ENCODE data around the gene PLCB4.
"Not testable (repeated sequence)": the region's sequence is repeated elsewhere in the genome, so short reads cannot be mapped to it uniquely, and the experiment has no call there.

The PLCB4 gene

DNA sequence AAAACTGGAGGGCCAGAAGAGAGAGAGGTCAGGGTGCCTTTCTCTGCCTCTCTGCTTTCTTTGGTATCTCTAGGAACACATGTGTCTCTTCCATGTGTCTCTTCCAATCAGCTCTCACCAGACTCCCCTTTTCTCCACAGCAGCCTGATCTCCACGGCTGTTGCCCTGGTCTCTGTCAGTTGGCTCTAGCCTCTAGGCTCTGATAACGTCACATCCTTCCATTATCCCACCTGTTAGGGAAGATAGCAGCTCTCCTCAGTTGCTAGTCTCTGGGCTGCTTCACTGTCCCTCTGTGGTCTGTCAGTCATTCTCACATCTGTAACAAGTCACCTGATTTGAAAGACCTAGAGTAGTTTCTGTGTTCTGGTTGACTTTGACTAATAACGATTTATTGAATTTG lies 80.2 kb downstream of the PLCB4 start:
- no peak overlapping the region for H3K27ac ChIP-seq
- H3K9ac ChIP-seq, result no peak overlapping the region
- no peaks in the 10 kb centered on the region; a peak in 1 of 22 replicates for H3K27me3 ChIP-seq
- no peaks in the 10 kb centered on the region for H4K20me1 ChIP-seq
- peaks cover 21 to 41% (median 23%) of the 10 kb centered on the region in 11 experiments for H3K9me3 ChIP-seq (replicated peaks in 1 of 11)
- TF ChIP-seq Cebpa-rat (IDR thresholded peaks at IDR 0.05), result no peak
- peaks cover 12 to 21% (median 18%) of the 10 kb centered on the region in 10 experiments for H3K4me1 ChIP-seq
- H3K36me3 ChIP-seq, result no peaks in the 10 kb centered on the region
- no peak overlapping the region for H3K4me3 ChIP-seq
- no peak overlapping the region for H3K4me2 ChIP-seq

DNA sequence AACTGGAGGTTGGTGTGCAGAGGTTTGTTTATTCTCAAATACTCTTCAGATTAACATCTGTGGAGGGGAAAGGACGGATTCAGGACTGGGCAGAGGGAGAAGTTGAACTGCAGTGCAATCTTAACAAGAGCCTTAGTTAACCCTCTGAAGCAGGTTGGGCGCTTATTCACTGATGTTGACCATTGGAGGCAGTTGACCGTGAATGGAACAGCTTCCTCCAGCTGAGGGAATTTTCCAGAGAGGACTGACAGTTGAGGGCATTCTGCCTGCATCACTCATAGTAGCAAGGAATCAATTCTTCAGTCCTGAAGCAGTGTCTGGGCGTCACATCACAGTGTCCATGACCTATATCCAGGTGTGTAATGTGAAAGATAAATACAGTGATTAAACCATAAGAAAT lies 80.9 kb downstream of the PLCB4 start:
- Histone ChIP-seq H3K9me3 (replicated peaks in 1 of 11) (peaks cover 21 to 44% (median 23%) of the 10 kb centered on the region in 11 experiments), H3K4me1 (peaks cover 10 to 18% (median 13%) of the 10 kb centered on the region in 10 experiments), H3K4me3 (no peak overlapping the region), H3K27me3 (no peaks in the 10 kb centered on the region), H3K36me3 (no peaks in the 10 kb centered on the region), H3K27ac (no peak overlapping the region), H4K20me1 (no peaks in the 10 kb centered on the region), H3K4me2 (no peak overlapping the region), H3K9ac (no peak overlapping the region)
- TF ChIP-seq Cebpa-rat (IDR thresholded peaks at IDR 0.05), result no peak

DNA sequence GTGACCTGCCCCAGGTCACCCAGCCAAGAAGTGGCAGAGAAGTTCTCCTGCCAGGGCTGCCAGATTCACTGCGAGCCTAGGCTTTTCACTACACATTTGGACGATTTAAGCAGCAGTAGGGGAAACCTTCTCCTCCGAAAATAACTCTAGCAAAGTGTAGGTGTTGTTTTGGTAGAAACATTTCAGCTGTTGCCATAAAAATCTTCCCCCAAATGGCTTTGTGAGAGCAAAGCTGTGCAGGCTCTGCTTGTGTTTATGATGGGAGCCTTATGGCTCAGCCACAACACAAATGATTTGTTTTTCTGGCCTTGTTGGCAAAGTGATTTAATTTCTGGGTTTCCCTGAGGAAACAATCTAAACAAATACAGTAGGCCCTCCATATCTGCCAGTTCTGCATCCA lies 81.8 kb downstream of the PLCB4 start:
- no peaks in the 10 kb centered on the region for H3K27me3 ChIP-seq
- peaks cover 1 to 9% (median 4%) of the 10 kb centered on the region in 10 experiments for H3K4me1 ChIP-seq
- H3K9me3 ChIP-seq (replicated peaks in 1 of 11), result peaks cover 21 to 44% (median 23%) of the 10 kb centered on the region in 11 experiments
- H4K20me1 ChIP-seq, result no peaks in the 10 kb centered on the region
- H3K4me2 ChIP-seq, result no peak overlapping the region
- no peaks in the 10 kb centered on the region for H3K36me3 ChIP-seq
- no peak overlapping the region for H3K27ac ChIP-seq
- no peak overlapping the region for H3K4me3 ChIP-seq
- no peak overlapping the region for H3K9ac ChIP-seq
- no peak for TF ChIP-seq Cebpa-rat (IDR thresholded peaks at IDR 0.05)

DNA sequence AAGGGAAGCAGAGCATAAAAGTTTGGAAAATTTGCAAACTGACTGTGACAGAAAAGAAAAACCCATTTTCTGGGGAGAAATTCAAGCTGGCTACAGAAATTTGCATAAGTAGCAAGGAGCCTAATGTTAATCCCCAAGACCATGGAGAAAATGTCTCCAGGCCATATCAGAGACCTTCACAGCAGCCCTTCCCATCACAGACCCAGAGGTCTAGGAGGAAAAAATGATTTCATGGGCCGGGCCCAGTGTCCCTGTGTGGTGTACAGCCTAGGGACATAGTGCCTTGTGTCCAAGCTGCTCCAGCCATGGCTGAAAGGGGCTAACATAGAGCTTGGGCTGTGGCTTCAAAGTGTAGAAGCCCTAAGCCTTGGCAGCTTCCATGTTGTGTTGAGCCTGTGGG lies 83.3 kb downstream of the PLCB4 start:
- not testable (repeated sequence) for H3K4me3 ChIP-seq, H3K36me3 ChIP-seq, H3K4me2 ChIP-seq, H4K20me1 ChIP-seq, H3K4me1 ChIP-seq, H3K27me3 ChIP-seq, H3K9ac ChIP-seq, H3K27ac ChIP-seq
- H3K9me3 ChIP-seq (replicated peaks in 1 of 11), result peaks cover 21 to 37% (median 23%) of the 10 kb centered on the region in 11 experiments

DNA sequence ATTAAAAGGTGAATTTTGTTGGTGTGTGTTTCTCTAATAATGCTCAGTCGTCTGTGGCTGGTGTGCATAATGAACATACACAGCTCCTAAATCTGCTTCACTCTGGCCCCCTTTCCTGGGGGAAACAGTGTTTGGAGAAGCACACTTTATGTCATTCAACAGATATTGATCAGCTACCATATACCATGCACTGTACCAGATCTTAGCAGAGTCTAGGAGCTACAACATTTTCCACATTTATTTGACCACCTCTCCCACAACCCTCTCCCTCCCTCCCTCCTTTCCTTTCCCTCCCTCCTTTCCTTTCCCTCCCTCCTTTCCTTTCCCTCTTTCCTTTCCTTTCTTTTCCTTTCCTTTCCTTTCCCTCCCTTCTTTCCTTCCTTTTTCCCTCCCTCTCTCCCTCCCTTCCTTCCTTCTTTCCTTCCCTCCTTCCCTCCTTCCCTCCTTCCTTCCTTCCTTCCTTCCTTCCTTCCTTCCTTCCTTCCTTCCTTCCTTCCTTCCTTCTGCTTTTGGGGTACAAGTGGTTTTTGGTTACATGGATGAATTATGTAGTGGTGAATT lies 85.7 kb downstream of the PLCB4 start:
- Histone ChIP-seq H3K9ac (no peak overlapping the region), H3K4me2 (no peak overlapping the region), H3K36me3 (no peaks in the 10 kb centered on the region), H3K9me3 (replicated peaks in 1 of 11) (peaks cover 21 to 37% (median 23%) of the 10 kb centered on the region in 11 experiments), H4K20me1 (no peaks in the 10 kb centered on the region), H3K27ac (no peak overlapping the region), H3K4me1 (peaks cover 0 to 17% (median 10%) of the 10 kb centered on the region in 10 experiments; a peak in 13 of 20 replicates), H3K27me3 (no peaks in the 10 kb centered on the region), H3K4me3 (no peak overlapping the region)
- TF ChIP-seq Cebpa-rat (IDR thresholded peaks at IDR 0.05), result no peak

DNA sequence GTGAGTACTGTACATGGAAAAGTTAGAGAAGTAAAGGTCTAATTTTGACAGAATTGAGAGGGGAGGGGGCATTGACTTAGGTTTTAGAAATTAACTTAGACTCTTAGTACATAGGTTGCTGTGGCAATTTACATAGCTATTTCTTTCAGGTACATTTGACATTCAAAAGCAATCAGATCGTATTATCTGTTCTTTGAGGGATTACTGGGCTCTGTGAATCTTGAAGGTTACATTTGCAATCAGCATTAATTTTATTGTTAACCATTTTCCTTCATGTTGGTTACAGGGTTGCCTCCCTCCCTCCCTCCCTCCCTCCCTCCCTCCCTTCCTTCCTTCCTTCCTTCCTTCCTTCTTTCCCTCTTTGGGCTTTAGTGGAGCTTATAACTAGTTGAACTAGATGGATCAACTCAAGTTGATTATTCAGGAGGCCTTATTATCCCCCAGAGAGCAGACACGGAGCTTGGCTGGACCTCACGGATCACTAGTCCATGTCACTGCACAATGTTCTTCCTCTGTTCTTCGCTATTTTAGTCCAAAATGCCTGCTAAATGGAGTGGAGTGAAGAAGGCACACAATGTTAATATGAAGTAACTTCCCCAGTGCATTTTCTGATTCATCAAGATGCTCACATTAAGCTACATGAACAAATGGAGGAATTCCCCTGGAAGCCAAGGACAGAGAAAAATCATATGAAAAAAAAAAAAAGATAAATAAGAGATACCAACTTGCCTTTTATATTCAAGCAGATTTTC lies 87.8 kb downstream of the PLCB4 start:
- Histone ChIP-seq H3K27ac (no peak overlapping the region), H3K27me3 (no peaks in the 10 kb centered on the region), H3K4me1 (peaks cover 0 to 34% (median 23%) of the 10 kb centered on the region in 10 experiments; a peak in 15 of 20 replicates), H3K4me3 (no peak overlapping the region), H3K4me2 (peak overlapping the region in 8 of 11 experiments; percentile 23 to 65 (median 53); a peak in 14 of 22 replicates), H3K9ac (no peak overlapping the region), H3K9me3 (replicated peaks in 1 of 11) (peaks cover 18 to 27% (median 19%) of the 10 kb centered on the region in 11 experiments), H4K20me1 (no peaks in the 10 kb centered on the region), H3K36me3 (no peaks in the 10 kb centered on the region)
- no peak for TF ChIP-seq Cebpa-rat (IDR thresholded peaks at IDR 0.05)

DNA sequence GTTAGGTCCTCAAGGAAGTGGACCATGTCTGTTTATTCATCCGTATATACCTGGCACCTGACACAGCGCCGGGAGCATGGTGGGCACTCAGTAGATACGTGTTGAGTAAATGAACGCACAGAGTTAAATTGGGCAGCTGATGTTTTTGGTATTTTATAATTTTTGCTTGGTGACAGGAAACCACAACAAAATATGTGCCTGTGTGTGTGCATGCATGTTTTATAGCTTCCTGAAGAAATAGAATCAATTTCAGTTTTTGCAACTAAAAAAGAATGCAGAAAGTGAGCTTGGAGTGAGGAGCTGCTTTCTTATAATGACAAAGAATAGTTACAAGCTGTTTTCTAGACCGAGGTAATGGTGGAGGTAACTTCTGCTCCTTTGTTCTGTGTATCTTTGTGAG lies 91.4 kb downstream of the PLCB4 start:
- no peaks in the 10 kb centered on the region for H4K20me1 ChIP-seq
- H3K36me3 ChIP-seq, result no peaks in the 10 kb centered on the region
- TF ChIP-seq Cebpa-rat (IDR thresholded peaks at IDR 0.05), result no peak
- no peak overlapping the region for H3K4me3 ChIP-seq
- no peaks in the 10 kb centered on the region for H3K27me3 ChIP-seq
- H3K4me2 ChIP-seq, result peak overlapping the region in 10 of 11 experiments; percentile 18 to 78 (median 62); a peak in 16 of 22 replicates
- peaks cover 0 to 34% (median 23%) of the 10 kb centered on the region in 10 experiments; a peak in 15 of 20 replicates for H3K4me1 ChIP-seq
- 0 out of 22 replicates have a peak overlapping the region, but pooled peaks of 1 of the 11 experiments have one; percentile 2 for H3K9ac ChIP-seq
- H3K9me3 ChIP-seq (replicated peaks in 1 of 11), result no peaks in the 10 kb centered on the region; a peak in 3 of 22 replicates
- H3K27ac ChIP-seq, result no peak overlapping the region

DNA sequence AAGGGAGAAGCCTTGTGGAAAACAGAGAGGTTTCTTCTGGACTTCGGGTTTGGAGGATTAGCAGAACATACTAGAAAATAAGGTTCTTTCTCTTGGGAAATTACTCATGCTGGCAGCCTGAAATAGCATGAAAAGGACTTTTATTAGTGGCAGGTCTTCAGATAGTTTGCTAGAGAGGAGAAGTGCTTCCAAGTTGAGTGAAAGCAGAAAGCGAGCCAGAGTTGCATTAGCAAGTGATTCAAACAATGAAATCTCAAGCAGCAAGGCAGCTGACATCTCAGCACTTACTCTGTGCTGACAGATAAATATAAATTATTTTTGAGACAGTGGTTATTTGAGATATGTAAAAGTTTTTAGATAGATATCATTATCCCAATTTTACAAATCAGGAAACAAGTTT lies 91.9 kb downstream of the PLCB4 start:
- Histone ChIP-seq H3K36me3 (no peaks in the 10 kb centered on the region), H3K9ac (0 out of 22 replicates have a peak overlapping the region, but pooled peaks of 1 of the 11 experiments have one; percentile 2), H3K27me3 (no peaks in the 10 kb centered on the region), H3K9me3 (replicated peaks in 1 of 11) (no peaks in the 10 kb centered on the region; a peak in 2 of 22 replicates), H4K20me1 (no peaks in the 10 kb centered on the region), H3K4me3 (no peak overlapping the region), H3K4me2 (peak overlapping the region in 10 of 11 experiments; percentile 18 to 78 (median 62); a peak in 16 of 22 replicates), H3K4me1 (peaks cover 0 to 34% (median 23%) of the 10 kb centered on the region in 10 experiments; a peak in 15 of 20 replicates), H3K27ac (no peak overlapping the region)
- no peak for TF ChIP-seq Cebpa-rat (IDR thresholded peaks at IDR 0.05)

DNA sequence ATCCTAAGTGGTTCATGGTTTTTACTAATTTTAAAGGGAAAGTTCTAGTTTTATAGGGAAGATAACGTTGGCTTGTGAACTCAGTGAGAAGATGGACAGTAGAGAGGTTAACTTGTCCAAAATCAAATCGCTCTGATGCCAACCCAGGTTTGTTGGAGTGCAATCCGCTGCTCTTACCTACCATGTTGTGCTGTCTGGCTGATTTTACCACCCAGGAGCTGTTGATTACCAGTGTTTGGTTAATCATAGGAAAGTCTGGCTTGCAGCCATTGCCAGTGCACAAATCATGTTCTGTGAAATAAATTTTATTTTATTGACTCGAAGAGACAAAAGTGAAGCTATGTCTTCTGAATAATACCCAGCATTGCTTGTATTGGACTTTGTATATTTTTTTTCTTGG lies 92.4 kb downstream of the PLCB4 start:
- H3K27ac ChIP-seq, result no peak overlapping the region
- H3K4me2 ChIP-seq, result peak overlapping the region in 5 of 11 experiments; percentile 39 to 78 (median 64); a peak in 7 of 22 replicates
- no peaks in the 10 kb centered on the region; a peak in 1 of 22 replicates for H3K9me3 ChIP-seq (replicated peaks in 1 of 11)
- no peak overlapping the region for H3K9ac ChIP-seq
- no peak overlapping the region for H3K4me3 ChIP-seq
- TF ChIP-seq Cebpa-rat (IDR thresholded peaks at IDR 0.05), result no peak
- H3K36me3 ChIP-seq, result no peaks in the 10 kb centered on the region
- no peaks in the 10 kb centered on the region for H3K27me3 ChIP-seq
- H4K20me1 ChIP-seq, result no peaks in the 10 kb centered on the region
- peaks cover 0 to 34% (median 23%) of the 10 kb centered on the region in 10 experiments; a peak in 15 of 20 replicates for H3K4me1 ChIP-seq

Measured in BLaER1 treated with 17β-estradiol and CSF1 and Interleukin-3, amounts not matched to agents 10 nM and 100 nM (cell line).